Measurements from ENCODE around the gene FOSL1. TPM values are rescaled to one million over a fixed set of nuclear protein-coding genes. Genes with fewer than 3 reads are reported as not detected.

The FOSL1 gene
- total RNA-seq, 2 donors from 2014 or later: 1.8 TPM; not detected in 1

- H3K27ac ChIP-seq (ENCODE audit: low read depth, low read length): no peak within 1 kb of the TSS
- Mint-ChIP-seq H3K4me3 (peak within 1 kb of the TSS; percentile 85), H3K36me3 (ENCODE audit: low read depth) (peaks cover 24% of the 10 kb centered on the region), H3K4me1 (peaks cover 5% of the 10 kb centered on the region), H3K27me3 (ENCODE audit: insufficient read depth) (peaks cover 5% of the 10 kb centered on the region), H3K9me3 (no peaks in the 10 kb centered on the region), H3K27ac (peak within 1 kb of the TSS; percentile 87)
- H3K4me1 ChIP-seq (ENCODE audit: control insufficient read depth, insufficient read depth, low read length): no peaks in the 10 kb centered on the region
- no peak for DNase-seq
- H3K27me3 ChIP-seq (ENCODE audit: control insufficient read depth, insufficient read depth, low read length, poor library complexity, severe bottlenecking): no peaks in the 10 kb centered on the region
- H3K9me3 ChIP-seq (ENCODE audit: control insufficient read depth, low read length): no peaks in the 10 kb centered on the region
- H3K36me3 ChIP-seq (ENCODE audit: control insufficient read depth, insufficient read depth, low read length): peaks cover 19% of the 10 kb centered on the region
- H3K4me3 ChIP-seq (ENCODE audit: low read length): peak within 1 kb of the TSS; percentile 94
- peak within 1 kb of the TSS; percentile 44 for H3K9ac ChIP-seq (ENCODE audit: extremely low read depth, low read length, poor library complexity, severe bottlenecking)
- 2 to 3% methylated on average over 18 to 69 of the region's 69 CpGs for WGBS, 2 experiments (ENCODE audit: insufficient coverage in 1 of 2, insufficient read length in 1 of 2)
- no peak for TF ChIP-seq CTCF (conservative IDR thresholded peaks at IDR 0.05)
Measured at GRCh38 chr11:65872586-65873317, 27.4 kb downstream of the FOSL1 start, which contains the start of gene EFEMP2. Gene EFEMP2, minus strand, starts transcription at chr11:65872800. Its CDS starts 446 bp downstream, at chr11:65872354.

GRCh38 chr11:65871811-65872548, 28.2 kb downstream of the FOSL1 start:
- peak; percentile 83 for DNase-seq
- Mint-ChIP-seq H3K4me1 (peaks cover 9% of the 10 kb centered on the region), H3K9me3 (no peaks in the 10 kb centered on the region), H3K36me3 (ENCODE audit: low read depth) (peaks cover 28% of the 10 kb centered on the region), H3K27me3 (ENCODE audit: insufficient read depth) (no peaks in the 10 kb centered on the region), H3K4me3 (peak overlapping the region; percentile 85), H3K27ac (peak overlapping the region; percentile 80)
- no peaks in the 10 kb centered on the region for H3K9me3 ChIP-seq (ENCODE audit: control insufficient read depth, low read length)
- peak overlapping the region; percentile 76 for H3K4me3 ChIP-seq (ENCODE audit: low read length)
- peaks cover 26% of the 10 kb centered on the region for H3K36me3 ChIP-seq (ENCODE audit: control insufficient read depth, insufficient read depth, low read length)
- no peak overlapping the region for H3K27ac ChIP-seq (ENCODE audit: low read depth, low read length)
- H3K9ac ChIP-seq (ENCODE audit: extremely low read depth, low read length, poor library complexity, severe bottlenecking): peak overlapping the region; percentile 41
- WGBS, 2 experiments (ENCODE audit: insufficient coverage in 1 of 2, insufficient read length in 1 of 2): 40 to 70% methylated on average over 7 to 26 of the region's 26 CpGs
- H3K27me3 ChIP-seq (ENCODE audit: control insufficient read depth, insufficient read depth, low read length, poor library complexity, severe bottlenecking): no peaks in the 10 kb centered on the region
- peak; percentile 50 for TF ChIP-seq CTCF (conservative IDR thresholded peaks at IDR 0.05)
- no peaks in the 10 kb centered on the region for H3K4me1 ChIP-seq (ENCODE audit: control insufficient read depth, insufficient read depth, low read length)

GRCh38 chr11:65870706-65871681, 29.2 kb downstream of the FOSL1 start:
- Histone ChIP-seq H3K9ac (ENCODE audit: extremely low read depth, low read length, poor library complexity, severe bottlenecking) (peak overlapping the region; percentile 41), H3K4me1 (ENCODE audit: control insufficient read depth, insufficient read depth, low read length) (no peaks in the 10 kb centered on the region), H3K27me3 (ENCODE audit: control insufficient read depth, insufficient read depth, low read length, poor library complexity, severe bottlenecking) (no peaks in the 10 kb centered on the region), H3K36me3 (ENCODE audit: control insufficient read depth, insufficient read depth, low read length) (peaks cover 33% of the 10 kb centered on the region), H3K27ac (ENCODE audit: low read depth, low read length) (no peak overlapping the region), H3K9me3 (ENCODE audit: control insufficient read depth, low read length) (no peaks in the 10 kb centered on the region), H3K4me3 (ENCODE audit: low read length) (peak overlapping the region; percentile 76)
- DNase-seq: no peak
- peaks cover 9% of the 10 kb centered on the region for H3K4me1 Mint-ChIP-seq
- 90 to 91% methylated on average over 13 to 24 of the region's 24 CpGs for WGBS, 2 experiments (ENCODE audit: insufficient coverage in 1 of 2, insufficient read length in 1 of 2)
- no peaks in the 10 kb centered on the region for H3K9me3 Mint-ChIP-seq
- peaks cover 33% of the 10 kb centered on the region for H3K36me3 Mint-ChIP-seq (ENCODE audit: low read depth)
- H3K27ac Mint-ChIP-seq: no peak overlapping the region
- peak overlapping the region; percentile 85 for H3K4me3 Mint-ChIP-seq
- no peak for TF ChIP-seq CTCF (conservative IDR thresholded peaks at IDR 0.05)
- no peaks in the 10 kb centered on the region for H3K27me3 Mint-ChIP-seq (ENCODE audit: insufficient read depth)

Data from endodermal cell (in vitro differentiated cells).